ENCODE measurements around the gene SSH2.

DNA sequence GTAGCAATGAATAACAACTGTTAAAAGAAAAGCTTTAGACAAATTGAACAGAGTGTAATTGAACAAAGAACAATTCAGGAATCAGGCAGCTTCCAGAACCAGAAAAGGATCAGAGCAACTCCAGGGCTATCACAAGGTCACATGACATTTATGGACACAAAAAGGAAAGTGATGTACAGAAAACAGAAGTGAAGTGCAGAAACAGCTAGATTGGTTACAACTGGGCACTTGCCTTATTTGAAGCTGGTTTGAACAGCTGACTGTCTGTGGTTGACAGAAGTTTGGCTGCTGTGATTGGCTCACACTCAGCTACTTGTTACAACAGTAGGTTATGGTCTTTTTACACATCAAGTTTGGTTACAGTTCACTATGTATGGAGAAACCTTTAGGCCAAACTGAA lies 26.2 kb upstream of the SSH2 start:
- TF ChIP-seq EZH2phosphoT487 (IDR thresholded peaks at IDR 0.05; ENCODE audit: insufficient read depth, low read depth) = no peak
- TF ChIP-seq EZH2 (IDR thresholded peaks at IDR 0.05; ENCODE audit: insufficient read depth, poor library complexity, severe bottlenecking) = no peak

Data from GM23248 (cell line).